Endodermal cell (in vitro differentiated cells): ENCODE results near the gene BCOR. TPM values are rescaled to one million over a fixed set of nuclear protein-coding genes. Genes with fewer than 3 reads are reported as not detected.

Experiments
- DNase-seq: peaks from one replicate; pipeline ENCODE4 v3.0.0-alpha.2; 2017
- H3K27ac ChIP-seq: 2 replicates; pipeline ENCODE4 v1.5.1; 2013; ENCODE audit warnings: mild to moderate bottlenecking, low read depth, low read length, moderate library complexity
- H3K27me3 ChIP-seq: 2 replicates; pipeline ENCODE4 v1.6.1; 2013; ENCODE audit warnings: mild to moderate bottlenecking, low read length, moderate library complexity; ENCODE audit not compliant: insufficient read depth, control insufficient read depth, poor library complexity, severe bottlenecking
- H3K36me3 ChIP-seq: 2 replicates; pipeline ENCODE4 v1.7.0; 2013; ENCODE audit warnings: mild to moderate bottlenecking, low read length, moderate library complexity; ENCODE audit not compliant: control insufficient read depth, insufficient read depth
- H3K4me1 ChIP-seq: one replicate; pipeline ENCODE4 v1.7.0; 2013; ENCODE audit warnings: low read length; ENCODE audit not compliant: control insufficient read depth, insufficient read depth
- H3K4me3 ChIP-seq: 2 replicates; pipeline ENCODE4 v1.5.1; 2013; ENCODE audit warnings: mild to moderate bottlenecking, low read length, moderate library complexity
- H3K9ac ChIP-seq: 2 replicates; pipeline ENCODE4 v1.6.1; 2013; ENCODE audit warnings: mild to moderate bottlenecking, low read length, moderate library complexity; ENCODE audit not compliant: poor library complexity, severe bottlenecking; ENCODE audit errors: extremely low read depth
- H3K9me3 ChIP-seq: 2 replicates; pipeline ENCODE4 v1.6.1; 2013; ENCODE audit warnings: mild to moderate bottlenecking, low read length, moderate library complexity; ENCODE audit not compliant: control insufficient read depth
- H3K27ac Mint-ChIP-seq: 2 replicates; pipeline ENCODE4 v1.8.0; 2020; ENCODE audit warnings: mixed read lengths
- H3K27me3 Mint-ChIP-seq: 2 replicates; pipeline ENCODE4 v1.8.0; 2021; ENCODE audit warnings: mild to moderate bottlenecking, mixed read lengths; ENCODE audit not compliant: insufficient read depth
- H3K36me3 Mint-ChIP-seq: 2 replicates; pipeline ENCODE4 v1.8.0; 2020; ENCODE audit warnings: low read depth, mixed read lengths
- H3K4me1 Mint-ChIP-seq: 2 replicates; pipeline ENCODE4 v1.8.0; 2020; ENCODE audit warnings: mixed read lengths
- H3K4me3 Mint-ChIP-seq: 2 replicates; pipeline ENCODE4 v1.8.0; 2020; ENCODE audit warnings: mild to moderate bottlenecking, moderate library complexity, mixed read lengths
- H3K9me3 Mint-ChIP-seq: 2 replicates; pipeline ENCODE4 v1.8.0; 2020; ENCODE audit warnings: mild to moderate bottlenecking, mixed read lengths
- WGBS, 2 experiments: methylation state at CpG; one replicate each; pipeline versions ENCODE4 v1.1.5 to v1.1.7; 2013; ENCODE audit warnings: missing lambda C conversion rate in 2 of 2, mixed read lengths in 1 of 2; ENCODE audit not compliant: insufficient coverage in 1 of 2, insufficient read length in 1 of 2; 5-methylcytosine and 5-hydroxymethylcytosine counted together
- total RNA-seq, 2 donors: library from RNA; stranded (reverse); fragmentation: NEBNext Ultra II Directional in 1 of 2; extraction: Animal tissue kit (Norgen Biotek cat#: 25700) in 1 of 2; gene quantifications; 2 replicates in 1 of 2; 3 replicates in 1 of 2; pipeline ENCODE4 v1.2.1, GENCODE V29; 2021
- TF ChIP-seq, protein P1 (sequence below): fragments of 200-600 bp; sonication (generic); conservative IDR thresholded peaks from 2 replicates; pipeline ENCODE4 v1.5.0; 2021; ENCODE audit warnings: antibody characterized with exemption, mild to moderate bottlenecking

The BCOR gene
- total RNA-seq, 2 donors from 2014 or later: 31.3 to 37.9 TPM

DNA sequence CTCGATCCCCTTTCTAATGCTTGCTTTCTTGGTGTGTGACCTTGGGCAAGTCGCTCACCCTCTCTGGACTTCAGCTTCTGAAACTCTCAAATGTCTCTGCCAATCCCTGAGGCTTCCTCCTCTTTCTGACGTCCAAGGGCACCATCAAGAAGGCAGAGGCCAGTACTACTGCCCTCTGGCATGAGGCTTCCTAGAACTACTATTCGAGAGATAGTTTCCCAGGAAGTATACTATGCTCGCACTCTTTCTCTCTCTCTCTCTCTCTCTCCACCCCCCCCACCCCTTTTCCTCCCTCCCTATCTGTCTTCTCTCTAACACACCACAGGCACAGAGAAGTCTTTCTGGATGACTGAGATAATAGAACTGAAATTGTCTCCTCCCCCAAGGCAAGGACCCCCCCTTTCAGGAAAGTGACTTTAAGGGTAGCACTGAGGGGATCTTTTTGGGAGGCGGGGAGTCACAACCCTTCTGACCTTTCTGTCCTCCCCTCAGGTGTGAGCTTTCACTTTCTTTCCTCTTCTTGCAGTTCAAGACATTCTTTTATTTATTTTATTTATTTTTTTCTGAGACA, 20.0 kb upstream of the BCOR start:
- Histone ChIP-seq H3K36me3 (no peaks in the 10 kb centered on the region), H3K27me3 (no peaks in the 10 kb centered on the region), H3K4me3 (no peak overlapping the region), H3K9me3 (no peaks in the 10 kb centered on the region), H3K9ac (no peak overlapping the region), H3K27ac (no peak overlapping the region), H3K4me1 (no peaks in the 10 kb centered on the region)
- 89 to 100% methylated on average over 1 to 5 of the region's 6 CpGs for WGBS, 2 experiments
- TF ChIP-seq, protein P1, sequence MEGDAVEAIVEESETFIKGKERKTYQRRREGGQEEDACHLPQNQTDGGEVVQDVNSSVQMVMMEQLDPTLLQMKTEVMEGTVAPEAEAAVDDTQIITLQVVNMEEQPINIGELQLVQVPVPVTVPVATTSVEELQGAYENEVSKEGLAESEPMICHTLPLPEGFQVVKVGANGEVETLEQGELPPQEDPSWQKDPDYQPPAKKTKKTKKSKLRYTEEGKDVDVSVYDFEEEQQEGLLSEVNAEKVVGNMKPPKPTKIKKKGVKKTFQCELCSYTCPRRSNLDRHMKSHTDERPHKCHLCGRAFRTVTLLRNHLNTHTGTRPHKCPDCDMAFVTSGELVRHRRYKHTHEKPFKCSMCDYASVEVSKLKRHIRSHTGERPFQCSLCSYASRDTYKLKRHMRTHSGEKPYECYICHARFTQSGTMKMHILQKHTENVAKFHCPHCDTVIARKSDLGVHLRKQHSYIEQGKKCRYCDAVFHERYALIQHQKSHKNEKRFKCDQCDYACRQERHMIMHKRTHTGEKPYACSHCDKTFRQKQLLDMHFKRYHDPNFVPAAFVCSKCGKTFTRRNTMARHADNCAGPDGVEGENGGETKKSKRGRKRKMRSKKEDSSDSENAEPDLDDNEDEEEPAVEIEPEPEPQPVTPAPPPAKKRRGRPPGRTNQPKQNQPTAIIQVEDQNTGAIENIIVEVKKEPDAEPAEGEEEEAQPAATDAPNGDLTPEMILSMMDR: no peak
- Mint-ChIP-seq H3K9me3 (peaks cover 11% of the 10 kb centered on the region), H3K27ac (no peak overlapping the region), H3K27me3 (peaks cover 16% of the 10 kb centered on the region), H3K36me3 (peaks cover 6% of the 10 kb centered on the region), H3K4me3 (no peak overlapping the region), H3K4me1 (no peaks in the 10 kb centered on the region)
- no peak for DNase-seq

DNA sequence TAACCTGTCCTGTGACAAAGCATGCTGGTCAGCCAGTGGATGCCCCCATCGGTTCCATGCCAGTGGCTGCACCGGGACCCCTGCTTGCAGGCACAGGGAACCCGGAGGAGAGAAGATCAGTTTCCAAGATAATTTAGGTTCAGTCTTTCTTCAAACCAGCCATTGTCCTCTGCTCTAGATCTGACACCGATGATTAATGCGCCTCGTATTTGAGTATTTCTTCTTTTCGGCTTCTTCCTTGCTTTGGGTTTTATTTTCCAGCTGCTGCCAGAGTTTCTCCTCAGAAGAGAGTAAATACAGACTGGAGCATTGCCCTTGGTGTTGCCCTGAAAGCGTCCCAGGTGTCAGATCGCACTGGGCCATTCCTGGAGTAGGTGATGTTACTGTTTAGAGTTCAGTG, 19.2 kb upstream of the BCOR start:
- 83 to 94% methylated on average over 4 to 9 of the region's 9 CpGs for WGBS, 2 experiments
- Mint-ChIP-seq H3K4me3 (no peak overlapping the region), H3K9me3 (peaks cover 11% of the 10 kb centered on the region), H3K27me3 (peaks cover 20% of the 10 kb centered on the region), H3K36me3 (peaks cover 5% of the 10 kb centered on the region), H3K27ac (no peak overlapping the region), H3K4me1 (peaks cover 3% of the 10 kb centered on the region)
- Histone ChIP-seq H3K9ac (no peak overlapping the region), H3K27ac (no peak overlapping the region), H3K4me1 (no peaks in the 10 kb centered on the region), H3K4me3 (no peak overlapping the region), H3K27me3 (no peaks in the 10 kb centered on the region), H3K9me3 (no peaks in the 10 kb centered on the region), H3K36me3 (no peaks in the 10 kb centered on the region)
- no peak for DNase-seq
- TF ChIP-seq, protein P1: no peak

DNA sequence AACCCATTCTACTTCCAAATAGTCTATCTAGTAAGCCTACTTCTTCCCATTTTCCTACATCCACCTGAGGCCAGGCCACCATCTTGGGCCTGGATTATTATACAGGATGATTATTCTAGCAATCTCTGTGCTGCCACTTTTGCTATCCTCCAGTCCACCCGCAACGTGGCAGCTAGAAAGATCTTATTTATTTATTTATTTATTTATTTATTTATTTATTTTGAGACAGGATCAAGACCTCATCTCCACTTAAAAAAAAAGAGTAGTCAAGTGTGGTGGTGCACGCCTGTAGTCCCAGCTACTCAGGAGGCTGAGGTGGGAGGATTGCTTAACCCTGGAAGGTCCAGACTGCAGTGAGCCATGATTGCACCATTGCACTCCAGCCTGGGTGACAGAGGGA, 15.2 kb upstream of the BCOR start:
- no peak overlapping the region for H3K27ac ChIP-seq
- Mint-ChIP-seq H3K4me1 (peaks cover 8% of the 10 kb centered on the region), H3K27me3 (peaks cover 28% of the 10 kb centered on the region), H3K4me3 (no peak overlapping the region), H3K27ac (no peak overlapping the region), H3K36me3 (peaks cover 4% of the 10 kb centered on the region), H3K9me3 (peaks cover 4% of the 10 kb centered on the region)
- DNase-seq: no peak
- TF ChIP-seq, protein P1: no peak
- H3K4me3 ChIP-seq: no peak overlapping the region
- H3K9ac ChIP-seq: no peak overlapping the region
- H3K9me3 ChIP-seq: no peaks in the 10 kb centered on the region
- no peaks in the 10 kb centered on the region for H3K36me3 ChIP-seq
- H3K27me3 ChIP-seq: no peaks in the 10 kb centered on the region
- no peaks in the 10 kb centered on the region for H3K4me1 ChIP-seq
- 100% methylated on average over 1 of the region's 3 CpGs; no CpG with 5 or more reads in 1 of the 2 experiments for WGBS, 2 experiments
